ENCODE data around the gene KLHL26.

Gene KLHL26

DNA sequence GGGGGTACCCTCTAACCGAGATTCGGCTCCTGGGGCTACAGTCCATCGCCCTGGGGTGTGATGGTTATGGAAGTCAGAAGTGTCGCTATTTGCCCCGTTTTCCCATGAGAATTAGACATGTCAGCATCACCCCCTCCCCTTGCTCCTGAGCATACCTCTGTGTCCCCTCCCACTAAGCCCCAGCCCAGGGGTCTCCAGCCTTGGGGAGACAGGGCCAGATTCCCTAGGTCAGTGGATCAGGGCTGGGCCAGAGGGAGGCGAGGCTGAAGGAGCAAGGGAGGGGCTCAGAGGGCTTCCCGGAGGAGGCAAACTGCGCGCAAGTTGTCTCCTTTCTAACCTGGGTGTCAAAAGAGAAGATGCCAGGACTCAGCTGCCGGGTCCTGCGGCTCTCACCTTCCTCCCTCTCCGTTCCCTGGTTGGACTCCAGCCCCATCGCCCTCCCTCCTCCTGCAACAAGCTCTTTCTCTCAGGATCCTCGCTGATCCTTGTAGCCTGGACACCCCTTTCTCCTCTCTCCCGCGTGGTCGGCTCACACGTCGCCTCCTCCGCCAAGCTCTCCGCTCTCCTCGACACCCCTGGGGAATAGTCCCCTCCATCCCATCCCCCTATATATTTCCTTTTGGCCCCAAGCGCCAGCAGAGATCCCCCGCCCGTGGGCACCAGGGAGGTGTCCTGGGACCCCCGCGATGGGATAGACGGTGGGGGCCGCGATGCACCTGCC, 24.6 kb upstream of the KLHL26 start:
- in situ Hi-C loops (cut with MboI; ENCODE audit: low sequenced_read_pairs) = no loop called here

DNA sequence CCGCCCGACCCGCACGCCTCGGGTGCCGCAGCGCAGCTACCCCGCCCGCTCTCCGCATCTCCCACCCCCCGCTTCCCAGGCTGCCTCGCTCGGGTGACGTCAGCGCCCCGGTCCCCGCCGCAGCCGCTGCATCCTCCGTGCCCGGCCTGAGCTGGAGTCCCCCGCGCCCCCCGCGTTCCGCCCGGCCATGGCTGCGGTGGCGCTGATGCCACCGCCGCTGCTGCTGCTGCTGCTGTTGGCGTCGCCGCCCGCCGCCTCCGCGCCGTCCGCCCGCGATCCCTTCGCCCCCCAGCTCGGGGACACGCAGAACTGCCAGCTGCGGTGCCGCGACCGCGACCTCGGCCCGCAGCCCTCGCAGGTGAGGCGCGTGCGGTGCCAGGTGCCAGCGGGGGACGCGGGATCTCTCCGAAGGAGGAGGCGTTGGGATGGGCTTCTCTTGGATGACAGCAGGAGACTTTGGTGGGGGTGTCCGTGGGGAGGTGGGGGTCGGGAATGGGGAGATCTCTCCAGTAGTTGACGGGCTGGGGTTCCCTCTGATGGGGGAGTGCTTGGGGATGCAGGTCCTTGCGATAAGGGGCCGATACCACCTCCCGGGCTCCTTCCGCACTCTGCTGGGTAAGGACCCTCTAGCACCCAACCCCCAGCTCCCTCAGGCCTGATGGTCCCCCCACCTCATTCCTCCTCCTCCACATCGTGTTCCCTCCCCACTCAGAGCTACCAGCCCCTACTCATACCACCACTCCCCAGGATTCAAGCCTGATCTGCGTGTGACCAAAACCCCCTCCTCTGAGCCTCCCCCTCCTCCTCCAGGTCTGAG, 23.8 kb upstream of the KLHL26 start, which contains the start of gene TMEM59L:
Gene TMEM59L (plus strand): TSS at position 99 of the 817 bp plus-strand sequence. CDS start 89 bp downstream, at position 188.
- in situ Hi-C loops (cut with MboI; ENCODE audit: low sequenced_read_pairs) = no loop called here

DNA sequence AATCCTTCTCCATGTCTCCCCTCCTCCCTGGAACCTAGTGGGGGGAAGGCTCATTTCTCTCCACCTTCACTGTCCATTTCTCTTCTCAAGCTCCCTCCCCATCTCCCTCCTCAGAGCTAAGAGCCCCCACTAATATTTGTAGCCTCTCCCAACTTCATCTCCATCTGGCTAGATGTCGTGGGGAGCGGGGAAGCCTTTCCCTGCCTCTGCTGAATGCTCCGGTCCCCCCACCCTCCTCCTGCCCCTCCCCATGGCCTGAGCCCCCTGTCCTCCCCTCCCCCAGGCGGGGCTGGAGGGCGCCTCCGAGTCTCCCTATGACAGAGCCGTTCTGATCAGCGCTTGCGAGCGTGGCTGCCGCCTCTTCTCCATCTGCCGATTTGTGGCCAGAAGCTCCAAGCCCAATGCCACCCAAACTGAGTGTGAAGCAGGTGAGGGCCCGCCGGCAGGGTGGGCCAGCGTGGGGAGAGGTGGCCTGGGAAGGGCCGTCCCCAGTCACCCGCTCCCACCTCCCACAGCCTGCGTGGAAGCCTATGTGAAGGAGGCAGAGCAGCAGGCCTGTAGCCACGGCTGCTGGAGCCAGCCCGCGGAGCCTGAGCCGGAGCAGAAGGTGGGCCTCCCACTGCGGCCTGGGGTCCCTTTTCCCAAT, 23.1 kb upstream of the KLHL26 start:
- in situ Hi-C loops (cut with MboI; ENCODE audit: low sequenced_read_pairs) = no loop called here

DNA sequence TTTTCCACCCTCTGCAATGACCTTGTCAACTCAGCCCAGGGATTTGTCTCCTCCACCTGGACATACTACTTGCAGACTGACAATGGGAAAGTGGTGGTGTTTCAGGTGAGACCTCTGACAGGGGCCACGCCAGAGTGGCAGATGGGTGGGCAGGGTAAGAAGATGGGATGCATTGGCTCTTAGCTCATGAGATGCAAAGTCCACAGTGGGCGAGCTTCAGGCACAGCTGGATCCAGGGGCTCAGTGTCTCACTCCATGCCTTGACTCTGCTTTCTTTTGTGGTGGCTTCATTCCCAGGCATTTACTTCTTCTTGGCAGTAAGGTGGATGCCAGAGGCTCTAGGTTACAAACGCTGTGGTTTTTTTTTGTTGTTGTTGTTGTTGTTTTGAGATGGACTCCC, 20.8 kb upstream of the KLHL26 start:
- in situ Hi-C loops (cut with MboI; ENCODE audit: low sequenced_read_pairs) = no loop called here

DNA sequence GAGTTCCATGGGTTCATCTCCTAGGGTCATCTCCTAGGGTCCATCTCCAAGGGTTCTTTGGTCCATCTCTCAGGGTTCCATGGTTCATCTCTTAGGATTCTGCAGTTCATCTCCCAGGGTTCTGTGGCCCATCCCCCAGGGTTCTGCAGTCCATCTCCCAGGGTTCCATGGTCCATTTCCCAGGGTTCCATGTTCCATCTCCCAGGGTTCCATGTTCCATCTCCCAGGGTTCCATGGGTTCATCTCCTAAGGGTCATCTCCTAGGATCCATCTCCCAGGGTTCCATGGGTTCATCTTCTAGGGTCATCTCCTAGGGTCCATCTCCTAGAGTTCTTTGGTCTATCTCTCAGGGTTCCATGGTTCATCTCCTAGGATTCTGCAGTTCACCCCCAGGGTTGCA, 19.3 kb upstream of the KLHL26 start:
- in situ Hi-C loops (cut with MboI; ENCODE audit: low sequenced_read_pairs) = no loop called here

DNA sequence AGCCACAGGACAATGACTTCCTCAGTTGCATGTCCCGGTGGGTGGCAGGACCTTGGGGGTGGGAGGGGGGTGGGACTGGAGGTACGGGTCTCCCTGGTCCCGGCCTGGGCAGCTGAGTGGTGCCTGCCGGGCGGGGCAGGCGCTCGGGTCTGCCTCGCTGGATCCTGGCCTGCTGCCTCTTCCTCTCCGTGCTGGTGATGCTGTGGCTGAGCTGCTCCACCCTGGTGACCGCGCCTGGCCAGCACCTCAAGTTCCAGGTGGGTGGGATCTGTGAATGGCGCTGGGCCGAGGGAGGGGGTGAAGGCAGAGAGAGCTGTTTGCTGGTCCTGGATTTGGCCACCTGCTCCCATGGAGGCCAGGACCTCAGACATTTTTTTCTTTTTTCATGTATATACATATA, 18.6 kb upstream of the KLHL26 start:
- in situ Hi-C loops (cut with MboI; ENCODE audit: low sequenced_read_pairs) = no loop called here

DNA sequence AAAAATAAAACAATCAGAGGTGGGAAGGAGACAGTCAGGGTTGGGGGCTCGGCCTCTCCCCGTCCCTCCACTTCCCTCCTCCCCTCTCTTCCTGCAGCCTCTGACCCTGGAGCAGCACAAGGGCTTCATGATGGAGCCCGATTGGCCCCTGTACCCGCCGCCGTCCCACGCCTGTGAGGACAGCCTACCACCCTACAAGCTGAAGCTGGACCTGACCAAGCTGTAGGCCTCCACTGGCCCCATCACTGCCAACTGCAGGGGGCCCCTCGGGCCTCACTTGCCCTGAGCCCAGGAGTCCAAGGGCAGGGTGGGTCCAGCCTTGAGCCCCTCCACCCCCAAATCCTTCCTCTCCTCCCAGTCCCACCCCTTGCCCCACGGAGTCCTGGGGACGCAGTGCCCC, 16.5 kb upstream of the KLHL26 start:
- in situ Hi-C loops (cut with MboI; ENCODE audit: low sequenced_read_pairs) = no loop called here

DNA sequence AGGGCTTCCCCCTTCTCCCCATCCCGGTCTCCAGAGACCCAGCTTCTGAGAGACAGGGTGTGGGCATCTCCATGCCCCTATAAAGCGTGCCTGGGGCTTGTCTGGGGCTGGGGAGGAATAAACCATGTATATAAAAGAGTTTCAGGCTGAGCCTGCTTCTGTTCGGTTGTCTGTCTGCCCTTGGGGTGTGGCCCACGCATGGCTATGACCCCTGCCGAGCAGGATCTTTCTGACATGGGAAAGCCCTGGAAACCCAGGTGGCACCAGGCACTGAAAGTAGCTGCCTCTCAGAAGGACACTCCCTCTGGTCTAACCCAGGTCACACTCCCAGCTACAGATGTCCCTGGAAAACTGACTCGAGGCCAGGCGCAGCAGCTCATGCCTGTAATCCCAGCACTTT, 15.9 kb upstream of the KLHL26 start:
- in situ Hi-C loops (cut with MboI; ENCODE audit: low sequenced_read_pairs) = no loop called here

DNA sequence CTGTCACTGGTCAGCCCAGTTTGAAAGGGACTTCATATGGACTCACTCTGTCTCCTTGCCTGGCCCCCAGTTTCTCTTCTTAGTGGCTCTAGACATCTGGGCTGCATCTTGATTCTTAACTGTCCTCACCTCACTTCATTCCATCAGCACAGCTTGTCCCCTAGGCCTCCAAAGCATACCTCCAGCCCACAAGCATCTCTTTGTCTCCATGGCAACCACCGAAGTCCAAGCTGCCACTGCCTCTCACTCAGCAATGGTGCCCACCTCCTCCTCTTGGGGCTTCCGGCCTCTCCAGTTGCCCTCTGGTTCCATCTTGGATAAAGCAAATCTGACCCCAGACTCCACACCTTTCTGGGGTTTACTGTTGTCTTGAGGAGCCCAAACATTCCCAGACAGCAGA, 9.9 kb upstream of the KLHL26 start:
- in situ Hi-C loops (cut with MboI; ENCODE audit: low sequenced_read_pairs) = no loop called here

DNA sequence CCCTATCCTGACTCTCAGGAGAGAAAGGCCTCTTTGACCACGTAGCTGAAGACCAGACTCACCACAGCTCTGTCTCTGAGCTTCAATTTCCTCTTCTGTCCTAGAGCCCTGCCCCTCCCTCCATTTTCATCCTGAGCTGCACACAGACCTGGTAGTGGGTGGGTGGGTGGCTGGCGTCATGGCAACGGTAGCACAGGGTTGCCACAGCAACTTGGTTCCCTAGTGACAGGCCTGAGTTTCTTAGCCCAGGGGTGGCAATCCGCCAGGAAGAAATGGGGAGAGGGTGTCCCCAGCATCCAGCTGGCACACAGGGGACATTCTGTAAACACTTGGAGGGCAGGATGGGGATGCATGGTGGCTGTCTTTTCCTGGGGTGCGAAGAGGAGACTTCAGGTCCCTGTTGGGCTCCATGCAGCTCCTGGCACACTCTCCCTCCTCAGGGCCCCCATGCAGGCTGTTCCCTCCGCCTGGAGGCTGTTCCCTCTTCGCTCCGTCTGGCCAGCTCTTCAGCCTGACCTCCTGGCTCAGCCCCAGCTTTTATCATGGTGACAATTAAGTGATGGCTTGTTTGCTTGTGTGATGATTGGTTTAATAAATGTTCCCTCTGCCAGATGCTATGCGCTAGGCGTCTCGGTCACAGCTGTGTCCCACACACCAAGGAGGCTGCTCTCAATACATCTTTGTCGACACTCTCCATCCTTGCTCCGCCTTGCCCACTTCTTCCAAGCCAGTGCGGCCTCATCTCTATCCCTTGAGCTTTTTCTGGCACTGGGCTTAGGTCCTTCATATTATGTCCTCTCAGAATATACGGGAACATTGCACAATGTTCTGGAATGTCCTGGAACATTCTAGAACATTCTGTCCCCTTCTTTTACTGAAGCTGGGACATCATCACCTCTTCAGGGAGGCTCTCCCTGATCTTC, 7.4 kb upstream of the KLHL26 start:
- in situ Hi-C loops (cut with MboI; ENCODE audit: low sequenced_read_pairs) = no loop called here

DNA sequence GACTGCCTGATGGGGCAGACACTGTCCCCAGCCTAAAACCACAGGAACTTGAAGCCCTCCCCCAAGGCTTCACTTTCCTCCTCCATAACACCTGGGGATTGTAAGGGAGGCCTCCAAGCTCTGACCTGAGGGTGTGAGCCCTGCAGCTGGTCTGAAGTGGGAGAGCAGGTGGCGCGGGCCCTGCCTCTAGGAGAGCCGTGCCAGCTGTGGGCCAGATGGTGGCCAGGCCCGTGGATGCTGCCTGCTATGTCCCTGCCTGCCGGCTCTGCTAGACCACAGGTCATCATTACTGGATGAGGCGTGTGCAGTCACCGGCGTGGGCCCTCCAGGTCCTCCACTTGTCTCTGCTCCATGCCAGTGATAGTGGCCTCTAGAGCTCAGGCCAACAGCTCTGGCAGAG, 3.5 kb upstream of the KLHL26 start:
- in situ Hi-C loops (cut with MboI; ENCODE audit: low sequenced_read_pairs) = no loop called here

DNA sequence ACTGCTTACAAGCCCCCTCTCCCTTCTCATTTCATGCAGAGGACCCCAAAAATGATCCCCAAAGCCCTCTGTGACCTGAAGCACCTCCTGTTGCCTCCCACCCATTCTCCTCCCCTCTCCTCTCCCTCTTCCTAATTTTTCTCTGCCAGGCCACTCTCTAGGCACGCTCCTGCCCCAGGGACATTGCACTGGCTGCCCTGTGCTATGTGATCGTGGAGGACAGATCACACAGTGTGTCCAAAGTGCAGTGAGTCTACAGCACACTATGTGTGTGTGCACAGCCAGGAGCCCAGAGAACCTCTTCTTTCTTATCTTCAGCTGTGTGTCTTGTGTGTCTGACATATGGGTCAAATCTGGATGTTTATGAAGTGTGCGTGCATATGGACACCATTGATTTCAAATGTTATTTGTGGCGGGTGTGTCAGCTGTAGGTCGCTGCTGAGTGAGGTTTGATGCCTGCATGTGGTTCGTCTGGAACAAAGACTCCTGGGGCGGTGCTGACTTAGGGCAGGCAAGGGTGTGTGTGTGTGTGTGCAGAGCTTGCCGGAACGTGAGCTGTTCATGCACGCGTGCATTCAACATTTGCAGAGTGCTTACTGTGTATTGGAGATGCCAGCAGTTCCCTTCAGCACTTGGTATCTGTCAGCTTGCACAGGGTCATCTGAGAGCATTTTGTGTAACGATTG, 2.1 kb upstream of the KLHL26 start:
- in situ Hi-C loops (cut with MboI; ENCODE audit: low sequenced_read_pairs) = no loop called here

DNA sequence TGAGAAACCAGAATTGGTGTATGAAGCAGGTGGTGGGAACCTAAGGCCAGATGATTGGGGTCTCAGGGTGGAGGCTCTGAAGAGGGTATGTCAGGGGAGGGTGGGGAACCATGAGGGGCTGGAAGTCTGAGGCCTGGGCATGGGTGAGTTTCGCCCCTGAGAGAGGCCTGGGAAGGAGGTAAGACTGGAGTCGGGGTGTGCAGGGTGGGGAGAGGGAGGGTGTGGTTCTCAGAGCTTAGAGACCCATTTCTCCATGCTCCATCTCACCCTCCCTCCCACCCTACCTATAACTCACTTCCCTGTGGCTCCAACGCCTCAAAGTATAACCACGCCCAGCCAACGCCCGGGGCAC, 1.0 kb upstream of the KLHL26 start:
- in situ Hi-C loops (cut with MboI; ENCODE audit: low sequenced_read_pairs) = no loop called here

DNA sequence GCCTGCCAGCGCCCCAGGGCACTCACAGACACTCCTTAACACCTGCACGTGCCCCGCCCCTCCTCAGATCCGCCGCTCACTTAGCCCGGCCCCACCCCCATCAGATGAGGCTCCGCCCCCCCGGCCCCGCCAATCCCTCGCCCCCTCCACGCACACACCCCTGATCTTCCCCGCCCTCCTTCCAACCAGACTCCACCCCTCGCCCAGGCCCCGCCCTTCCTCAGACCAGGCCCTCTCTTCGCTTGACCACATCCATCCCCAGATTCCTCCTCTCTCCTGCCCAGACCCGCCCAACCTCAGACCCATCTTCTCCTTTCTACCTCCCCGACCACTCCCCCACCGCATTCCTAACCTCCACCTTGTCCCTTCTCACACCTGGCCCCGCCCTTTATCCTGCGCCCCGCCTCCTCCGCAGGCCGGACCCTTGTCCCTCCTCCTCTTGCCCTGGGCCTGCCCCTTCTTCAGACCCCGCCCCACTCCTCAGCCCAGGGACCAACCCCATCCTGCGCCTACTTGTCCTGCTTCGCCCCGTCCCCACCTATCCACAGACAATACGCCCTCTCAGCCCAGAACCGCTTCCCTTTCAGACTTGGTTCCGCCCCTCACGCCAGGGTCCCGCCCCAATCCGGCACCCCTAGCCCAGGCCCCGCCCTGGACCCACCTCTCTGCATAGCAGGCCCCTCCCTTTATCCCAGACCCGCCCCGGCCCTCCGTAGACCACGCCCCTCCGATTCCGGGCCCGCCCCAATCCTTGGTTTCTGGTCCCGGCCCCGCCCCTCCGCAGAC, 452 bp upstream of the KLHL26 start:
- in situ Hi-C loops (cut with MboI; ENCODE audit: low sequenced_read_pairs) = no loop called here

DNA sequence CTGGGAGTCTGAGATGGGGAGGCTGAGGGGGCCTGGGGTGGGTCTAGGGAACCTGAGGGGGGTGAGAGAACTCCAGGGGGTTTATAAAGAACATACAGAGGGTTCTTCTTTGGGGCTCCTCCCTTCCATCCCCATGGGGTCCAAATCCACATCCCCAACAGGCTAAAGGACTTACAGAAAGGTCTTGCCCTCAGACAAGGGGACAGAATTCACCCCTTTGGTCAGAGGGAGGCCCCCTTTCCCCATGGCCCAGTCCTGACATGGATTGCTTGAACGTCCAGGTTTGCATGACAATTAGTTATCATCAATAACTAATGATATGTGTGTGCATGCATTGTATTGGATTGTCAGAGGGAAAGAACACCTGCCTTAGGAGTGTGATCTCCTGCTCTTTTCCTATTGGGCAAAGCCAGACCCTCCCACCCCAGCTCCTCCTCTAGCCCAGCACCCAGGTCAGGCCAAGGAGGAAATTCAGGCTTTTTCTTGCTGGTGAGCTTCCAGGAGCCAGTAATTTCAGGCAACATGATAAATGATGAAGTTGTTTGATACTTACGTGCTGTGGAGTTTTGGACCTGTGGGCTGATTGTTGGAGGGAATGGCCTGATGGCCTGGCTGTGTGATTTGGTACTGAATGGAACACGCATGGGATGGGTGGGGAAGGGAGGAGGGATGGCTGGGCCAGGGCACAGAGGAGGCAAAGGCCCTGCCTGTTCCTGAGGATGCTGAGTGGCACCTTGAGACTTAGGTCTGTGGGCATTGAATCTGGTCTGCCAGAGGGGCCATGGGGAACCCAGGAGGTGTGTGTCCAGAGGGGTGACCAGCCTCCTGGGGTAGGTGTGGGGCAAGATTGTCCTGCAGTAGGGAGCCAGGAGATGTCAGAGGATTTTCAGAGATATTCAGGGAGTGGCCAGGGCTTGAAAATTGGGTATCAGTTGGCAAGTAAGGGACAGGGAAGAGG, 1.1 kb downstream of the KLHL26 start:
- in situ Hi-C loops (cut with MboI; ENCODE audit: low sequenced_read_pairs) = no loop called here

DNA sequence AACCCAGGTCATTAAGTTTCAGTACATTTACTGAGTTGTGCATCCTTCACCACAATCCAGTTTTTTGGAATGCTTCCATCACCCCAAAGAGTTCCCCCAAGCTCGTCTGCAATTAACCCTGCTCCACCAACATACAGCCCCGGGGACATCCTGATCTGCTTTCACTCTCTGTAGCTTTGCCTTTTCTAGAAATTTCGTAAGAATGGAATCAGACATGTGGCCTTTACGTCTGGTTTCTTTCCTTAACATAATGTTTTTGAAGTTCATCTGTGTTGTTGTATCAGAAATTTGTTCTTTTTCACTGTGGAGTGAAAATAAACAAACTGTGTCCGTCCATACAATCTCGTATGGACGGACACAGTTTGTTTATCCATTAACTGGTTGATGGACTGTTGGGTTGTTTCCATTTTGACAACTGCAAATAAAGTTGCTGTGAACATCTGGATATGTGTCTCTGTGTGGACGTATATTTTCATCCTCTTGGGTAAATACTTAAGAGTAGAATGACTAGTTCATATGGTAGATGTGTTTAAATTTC, 2.9 kb downstream of the KLHL26 start:
- in situ Hi-C loops (cut with MboI; ENCODE audit: low sequenced_read_pairs) = no loop called here

DNA sequence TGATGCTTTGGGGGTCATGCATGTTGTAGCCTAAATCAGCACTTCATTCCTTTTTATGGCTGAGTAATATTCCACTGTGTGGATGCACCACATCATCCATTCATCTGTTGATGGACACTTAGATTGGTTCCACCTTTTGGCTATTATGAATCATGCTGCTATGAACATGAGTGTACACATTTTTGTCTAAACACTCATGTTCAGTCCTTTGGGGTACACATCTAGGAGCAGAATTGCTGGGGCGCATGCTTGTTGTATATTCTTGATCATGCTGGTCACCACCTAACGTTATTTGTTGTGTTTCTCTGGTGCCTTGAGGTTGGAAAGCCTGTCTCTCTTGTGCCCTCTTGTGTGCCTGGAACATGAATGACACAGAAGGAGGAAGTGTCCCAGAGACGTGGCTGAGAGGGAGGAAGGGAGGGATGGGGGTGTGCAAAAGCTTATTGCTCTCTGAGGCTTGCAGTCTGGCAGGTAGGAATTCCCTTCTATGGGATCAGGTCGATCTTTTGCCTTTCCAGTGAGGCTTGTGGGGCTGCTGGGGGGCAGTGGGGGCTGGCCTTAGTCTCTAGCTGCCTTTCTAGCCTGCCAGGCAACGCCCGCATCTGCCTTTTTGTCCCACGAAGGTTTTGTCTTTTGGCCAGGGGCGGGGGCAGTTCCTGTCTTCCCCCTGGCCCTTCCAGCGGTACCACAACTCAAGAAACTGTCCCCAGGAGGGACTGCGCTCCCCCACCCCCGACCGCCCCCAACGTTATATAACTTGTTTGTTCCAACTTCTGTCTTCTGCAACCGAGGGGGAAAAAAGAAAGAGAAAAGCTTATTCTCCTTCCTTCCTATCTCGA, 7.6 kb downstream of the KLHL26 start:
- in situ Hi-C loops (cut with MboI; ENCODE audit: low sequenced_read_pairs) = no loop called here
